WTC11 (cell line): Measurements from ENCODE around the gene MCM10.

Experiments
- ETV6 ChIP-seq: sonication (generic); formaldehyde crosslinking; IDR thresholded peaks from 2 replicates; pipeline ENCODE4 v1.8.1; 2022; ENCODE audit warnings: mild to moderate bottlenecking, missing genetic modification reagents
- FOXJ3 ChIP-seq: sonication (generic); formaldehyde crosslinking; IDR thresholded peaks from 2 replicates; pipeline ENCODE4 v1.9.0; 2021; ENCODE audit warnings: missing genetic modification reagents, mild to moderate bottlenecking, borderline replicate concordance
- FOXK1 ChIP-seq: sonication (generic); formaldehyde crosslinking; IDR thresholded peaks from 2 replicates; pipeline ENCODE4 v1.8.0; 2022; ENCODE audit warnings: mild to moderate bottlenecking, moderate library complexity, missing genetic modification reagents
- TCF7 ChIP-seq: sonication (generic); formaldehyde crosslinking; IDR thresholded peaks from 2 replicates; pipeline ENCODE4 v1.8.0; 2022; ENCODE audit warnings: mild to moderate bottlenecking, low read depth, missing genetic modification reagents, moderate library complexity
- TF ChIP-seq, protein P1 (sequence below): sonication (generic); formaldehyde crosslinking; IDR thresholded peaks from 2 replicates; pipeline ENCODE4 v1.8.1; 2022; ENCODE audit warnings: missing genetic modification reagents, borderline replicate concordance
- TF ChIP-seq, protein P2 (sequence below): fragments of 200-600 bp; IDR thresholded peaks from 2 replicates; pipeline ENCODE4 v1.8.0; 2022; ENCODE audit warnings: antibody characterized with exemption

DNA sequence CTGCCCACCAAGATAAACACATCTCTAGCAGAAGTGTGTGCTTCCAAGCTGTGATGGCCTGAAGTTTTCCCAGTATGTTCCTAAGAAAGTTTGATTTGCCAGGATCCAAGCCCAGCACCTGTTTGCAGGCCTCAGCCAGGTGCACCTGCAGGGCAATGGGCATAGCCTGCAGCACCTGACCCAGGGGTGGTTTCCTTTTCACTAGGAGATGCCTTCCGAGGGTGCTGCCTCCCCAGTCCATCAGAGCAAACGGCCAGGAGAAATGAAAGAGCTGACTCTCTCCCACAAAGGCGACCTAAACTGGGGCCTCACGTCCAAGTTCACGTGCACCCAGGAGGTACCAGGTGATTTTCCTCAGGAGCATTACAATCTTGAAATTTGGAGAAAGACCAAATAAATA lies 65.7 kb downstream of the MCM10 start:
- TF ChIP-seq TCF7 (CRISPR knock-in tag) (no peak), FOXK1 (no peak), ETV6 (CRISPR knock-in tag) (no peak), FOXJ3 (CRISPR knock-in tag) (no peak)
- TF ChIP-seq, protein P1, sequence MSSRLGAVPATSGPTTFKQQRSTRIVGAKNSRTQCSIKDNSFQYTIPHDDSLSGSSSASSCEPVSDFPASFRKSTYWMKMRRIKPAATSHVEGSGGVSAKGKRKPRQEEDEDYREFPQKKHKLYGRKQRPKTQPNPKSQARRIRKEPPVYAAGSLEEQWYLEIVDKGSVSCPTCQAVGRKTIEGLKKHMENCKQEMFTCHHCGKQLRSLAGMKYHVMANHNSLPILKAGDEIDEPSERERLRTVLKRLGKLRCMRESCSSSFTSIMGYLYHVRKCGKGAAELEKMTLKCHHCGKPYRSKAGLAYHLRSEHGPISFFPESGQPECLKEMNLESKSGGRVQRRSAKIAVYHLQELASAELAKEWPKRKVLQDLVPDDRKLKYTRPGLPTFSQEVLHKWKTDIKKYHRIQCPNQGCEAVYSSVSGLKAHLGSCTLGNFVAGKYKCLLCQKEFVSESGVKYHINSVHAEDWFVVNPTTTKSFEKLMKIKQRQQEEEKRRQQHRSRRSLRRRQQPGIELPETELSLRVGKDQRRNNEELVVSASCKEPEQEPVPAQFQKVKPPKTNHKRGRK (CRISPR knock-in tag): no peak
- TF ChIP-seq, protein P2, sequence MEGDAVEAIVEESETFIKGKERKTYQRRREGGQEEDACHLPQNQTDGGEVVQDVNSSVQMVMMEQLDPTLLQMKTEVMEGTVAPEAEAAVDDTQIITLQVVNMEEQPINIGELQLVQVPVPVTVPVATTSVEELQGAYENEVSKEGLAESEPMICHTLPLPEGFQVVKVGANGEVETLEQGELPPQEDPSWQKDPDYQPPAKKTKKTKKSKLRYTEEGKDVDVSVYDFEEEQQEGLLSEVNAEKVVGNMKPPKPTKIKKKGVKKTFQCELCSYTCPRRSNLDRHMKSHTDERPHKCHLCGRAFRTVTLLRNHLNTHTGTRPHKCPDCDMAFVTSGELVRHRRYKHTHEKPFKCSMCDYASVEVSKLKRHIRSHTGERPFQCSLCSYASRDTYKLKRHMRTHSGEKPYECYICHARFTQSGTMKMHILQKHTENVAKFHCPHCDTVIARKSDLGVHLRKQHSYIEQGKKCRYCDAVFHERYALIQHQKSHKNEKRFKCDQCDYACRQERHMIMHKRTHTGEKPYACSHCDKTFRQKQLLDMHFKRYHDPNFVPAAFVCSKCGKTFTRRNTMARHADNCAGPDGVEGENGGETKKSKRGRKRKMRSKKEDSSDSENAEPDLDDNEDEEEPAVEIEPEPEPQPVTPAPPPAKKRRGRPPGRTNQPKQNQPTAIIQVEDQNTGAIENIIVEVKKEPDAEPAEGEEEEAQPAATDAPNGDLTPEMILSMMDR: no peak
